ENCODE results near the gene ZNF678.
A peak's percentile ranks its signal among the peaks of the same experiment; 100 is the strongest.

GRCh38 chr1:227563324-227564201 is at the start of gene ZNF678:
- TF ChIP-seq, protein P1, sequence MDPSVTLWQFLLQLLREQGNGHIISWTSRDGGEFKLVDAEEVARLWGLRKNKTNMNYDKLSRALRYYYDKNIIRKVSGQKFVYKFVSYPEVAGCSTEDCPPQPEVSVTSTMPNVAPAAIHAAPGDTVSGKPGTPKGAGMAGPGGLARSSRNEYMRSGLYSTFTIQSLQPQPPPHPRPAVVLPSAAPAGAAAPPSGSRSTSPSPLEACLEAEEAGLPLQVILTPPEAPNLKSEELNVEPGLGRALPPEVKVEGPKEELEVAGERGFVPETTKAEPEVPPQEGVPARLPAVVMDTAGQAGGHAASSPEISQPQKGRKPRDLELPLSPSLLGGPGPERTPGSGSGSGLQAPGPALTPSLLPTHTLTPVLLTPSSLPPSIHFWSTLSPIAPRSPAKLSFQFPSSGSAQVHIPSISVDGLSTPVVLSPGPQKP (IDR thresholded peaks at IDR 0.05; ENCODE audit: low read depth, low read length): no peak
- TF ChIP-seq POLR2A (IDR thresholded peaks at IDR 0.05; ENCODE audit: low read length) (peak; percentile 78), EP300 (IDR thresholded peaks at IDR 0.05) (no peak), CTCF (IDR thresholded peaks at IDR 0.05) (no peak), ZFP36 (IDR thresholded peaks at IDR 0.05; ENCODE audit: borderline replicate concordance, partially characterized antibody) (no peak)
